HCT116 (cell line): Measurements from ENCODE around the gene COX6B2. TPM values are rescaled to one million over a fixed set of nuclear protein-coding genes. Genes with fewer than 3 reads are reported as not detected.

Source experiments
- ATAC-seq: fragments of 200-7000 bp; cut with Tn5 transposase; 2 replicates; pipeline ENCODE4 v1.9.1; 2020; ENCODE audit warnings: mild to moderate bottlenecking, moderate library complexity
- BruUV-seq: library from RNA; stranded (reverse); fragments of 400-500 nt; replicated peaks from 2 replicates; lab custom pipeline; 2021; lab: Mats Ljungman, UMichigan
- CTCF ChIA-PET: fragments of 300-600 bp; sonication (Branson Sonifier 250); formaldehyde crosslinking; loops from one replicate; lab custom pipeline; 2021; ENCODE audit warnings: antibody characterized with exemption; lab: Charles Lee
- POLR2A ChIA-PET: fragments of 300-600, 350-600 bp; sonication (Branson Sonifier 250); formaldehyde crosslinking; loops from one replicate; lab custom pipeline; 2021; ENCODE audit warnings: antibody characterized with exemption; lab: Charles Lee
- RAD21 ChIA-PET, 2 experiments: fragments of 300-600 bp; sonication (Branson Sonifier 250); formaldehyde crosslinking; loops; one replicate each; lab custom pipeline; 2023; ENCODE audit warnings: low total read pairs in 2 of 2; ENCODE audit not compliant: uncharacterized antibody in 2 of 2, unreplicated experiment in 2 of 2, low non-redundant PET in 1 of 2; lab: Charles Lee
- DNase-seq: peaks from one replicate; pipeline ENCODE4 v3.0.0-alpha.2; 2010; ENCODE audit warnings: low read depth, low spot score
- H2AFZ ChIP-seq: fragments of 200-600 bp; shearing (Covaris generic), sonication (generic); 2 replicates; pipeline ENCODE4 v1.6.1; 2017; ENCODE audit warnings: low read depth, mixed run types, mixed read lengths, antibody characterized with exemption, low read length; ENCODE audit not compliant: poor library complexity, severe bottlenecking
- H3K27ac ChIP-seq: 2 replicates; pipeline ENCODE4 v1.5.1; 2012; ENCODE audit warnings: low read depth, low read length
- H3K27me3 ChIP-seq: fragments of 200-600 bp; sonication (generic); 2 replicates; pipeline ENCODE4 v1.6.1; 2016; ENCODE audit warnings: mixed run types, low read length, mixed read lengths; ENCODE audit not compliant: insufficient read depth
- H3K36me3 ChIP-seq, 2 experiments: fragments of 200-500 bp in 1 of 2; fragments of 200-600 bp in 1 of 2; sonication (Bioruptor generic) in 1 of 2; sonication (generic) in 1 of 2; 2 replicates each; pipeline versions ENCODE4 v1.5.1 to v1.6.1; 2014 to 2016; ENCODE audit warnings: low read length in 2 of 2, inconsistent platforms in 1 of 2, mixed read lengths in 1 of 2, mixed run types in 1 of 2; ENCODE audit not compliant: insufficient read depth in 2 of 2, control insufficient read depth in 1 of 2
- H3K4me1 ChIP-seq, 2 experiments: fragments of 200-600 bp in 1 of 2; sonication (generic) in 1 of 2; 2 replicates each; pipeline versions ENCODE4 v1.5.1 to v1.6.1; 2012 to 2017; ENCODE audit warnings: low read length in 2 of 2, inconsistent platforms in 1 of 2, mild to moderate bottlenecking in 1 of 2, mixed read lengths in 1 of 2, mixed run types in 1 of 2, moderate library complexity in 1 of 2; ENCODE audit not compliant: insufficient read depth in 2 of 2, control insufficient read depth in 1 of 2
- H3K4me2 ChIP-seq: fragments of 200-600 bp; sonication (generic); 2 replicates; pipeline ENCODE4 v1.6.1; 2017; ENCODE audit warnings: mixed run types, low read length, mixed read lengths
- H3K4me3 ChIP-seq, 2 experiments: fragments of 200-600 bp in 1 of 2; sonication (generic) in 1 of 2; replicated peaks in 1 of 2; 2 replicates each; pipeline ENCODE4 v1.5.1; 2011 to 2016; ENCODE audit warnings: low read length in 2 of 2, control low read depth in 1 of 2, low read depth in 1 of 2, mild to moderate bottlenecking in 1 of 2, mixed read lengths in 1 of 2, mixed run types in 1 of 2
- H3K79me2 ChIP-seq: fragments of 200-600 bp; sonication (generic); 2 replicates; pipeline ENCODE4 v1.6.1; 2017; ENCODE audit warnings: mild to moderate bottlenecking, mixed run types, low read length, moderate library complexity, mixed read lengths; ENCODE audit not compliant: insufficient read depth
- H3K9ac ChIP-seq: fragments of 200-600 bp; sonication (generic); 2 replicates; pipeline ENCODE4 v1.6.1; 2016; ENCODE audit warnings: low read length, mixed read lengths
- H3K9me2 ChIP-seq: fragments of 200-600 bp; sonication (generic), shearing (Covaris generic); 2 replicates; pipeline ENCODE4 v1.6.1; 2017; ENCODE audit warnings: mixed run types, mild to moderate bottlenecking, moderate library complexity; ENCODE audit not compliant: insufficient read depth
- H3K9me3 ChIP-seq, 2 experiments: fragments of 200-500 bp in 1 of 2; fragments of 200-600 bp in 1 of 2; sonication (Bioruptor generic) in 1 of 2; sonication (generic) in 1 of 2; 2 replicates each; pipeline ENCODE4 v1.6.1; 2014 to 2017; ENCODE audit warnings: low read length in 2 of 2, mixed read lengths in 2 of 2, inconsistent platforms in 1 of 2, low read depth in 1 of 2, mild to moderate bottlenecking in 1 of 2, mixed run types in 1 of 2, moderate library complexity in 1 of 2; ENCODE audit not compliant: control insufficient read depth in 1 of 2, insufficient read depth in 1 of 2
- H4K20me1 ChIP-seq: fragments of 200-600 bp; sonication (generic), shearing (Covaris generic); 2 replicates; pipeline ENCODE4 v1.6.1; 2017; ENCODE audit warnings: mixed run types, mild to moderate bottlenecking, moderate library complexity; ENCODE audit not compliant: insufficient read depth
- CBX3 ChIP-seq: IDR thresholded peaks from 2 replicates; pipeline ENCODE4 v1.6.1; 2012; ENCODE audit warnings: low read depth
- ELF1 ChIP-seq: IDR thresholded peaks from 2 replicates; pipeline ENCODE4 v1.6.1; 2012; ENCODE audit warnings: low read depth, borderline replicate concordance
- EZH2phosphoT487 ChIP-seq: fragments of 200-600 bp; IDR thresholded peaks from 2 replicates; pipeline ENCODE4 v1.6.1; 2018; ENCODE audit warnings: antibody characterized with exemption, borderline replicate concordance
- FOSL1 ChIP-seq: IDR thresholded peaks from 2 replicates; pipeline ENCODE4 v1.6.1; 2012; ENCODE audit warnings: low read depth
- POLR2A ChIP-seq: IDR thresholded peaks from 2 replicates; pipeline ENCODE4 v1.7.0; 2011; ENCODE audit warnings: borderline replicate concordance; ENCODE audit not compliant: insufficient read depth, insufficient read length; ENCODE audit errors: extremely low read depth
- RAD21 ChIP-seq: IDR thresholded peaks from 2 replicates; pipeline ENCODE4 v1.6.1; 2012; ENCODE audit warnings: low read depth, mild to moderate bottlenecking
- SIN3A ChIP-seq: IDR thresholded peaks from 2 replicates; pipeline ENCODE4 v1.6.1; 2012; ENCODE audit warnings: low read depth
- YY1 ChIP-seq: IDR thresholded peaks from 2 replicates; pipeline ENCODE4 v1.6.1; 2011; ENCODE audit warnings: low read length, low read depth, moderate library complexity, mild to moderate bottlenecking; ENCODE audit not compliant: insufficient replicate concordance; ENCODE audit errors: extremely low read depth
- ZFX ChIP-seq: fragments of 450-650 bp; IDR thresholded peaks from 2 replicates; pipeline ENCODE4 v1.6.1; 2017
- intact Hi-C: fragments of 100-400 bp; cut with micrococcal nuclease; formaldehyde crosslinking; loops from 2 replicates; pipeline ENCODE4 v1.10.0; 2022
- total RNA-seq: library from RNA; stranded (reverse); gene quantifications from one replicate; pipeline ENCODE4 v1.2.1, GENCODE V29; 2021; ENCODE audit not compliant: unreplicated experiment
- TF ChIP-seq, protein P1 (sequence below): IDR thresholded peaks from 2 replicates; pipeline ENCODE4 v1.6.1; 2012; ENCODE audit warnings: low read depth
- TF ChIP-seq, protein P2 (sequence below): IDR thresholded peaks from 2 replicates; pipeline ENCODE4 v1.6.1; 2012
- TF ChIP-seq, protein P3 (sequence below): IDR thresholded peaks from 2 replicates; pipeline ENCODE4 v1.6.1; 2012
- TF ChIP-seq, protein P4 (sequence below): IDR thresholded peaks from 2 replicates; pipeline ENCODE4 v1.6.1; 2011; ENCODE audit warnings: mild to moderate bottlenecking, low read length, moderate library complexity; ENCODE audit not compliant: insufficient replicate concordance; ENCODE audit errors: extremely low read depth

Gene COX6B2
- total RNA-seq, 1 experiment from 2014 or later, result 2.4 TPM

DNA sequence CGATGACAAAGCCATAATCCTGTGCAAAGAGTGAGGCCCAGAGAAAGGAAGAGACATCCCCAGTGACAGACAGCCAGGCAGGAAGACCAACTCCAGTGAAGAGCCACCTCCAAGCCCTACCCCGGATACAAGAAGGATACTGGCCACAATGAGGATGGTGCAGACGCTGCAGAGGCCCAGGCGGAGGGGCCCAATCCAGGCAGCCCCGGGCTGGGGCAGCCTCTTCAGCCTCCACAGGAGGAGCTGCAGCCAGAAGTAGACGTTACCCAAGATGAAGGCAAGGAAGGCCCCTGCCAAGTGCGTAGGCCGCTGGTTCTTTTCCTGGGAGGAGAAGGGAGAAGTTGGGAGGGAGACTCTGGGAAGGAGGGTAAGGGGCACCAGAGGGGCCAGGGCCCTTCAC is 37.9 kb downstream of the COX6B2 start:
- no peaks in the 10 kb centered on the region for H3K4me1 ChIP-seq
- H3K4me3 ChIP-seq, result no peak overlapping the region
- TF ChIP-seq CBX3, result no peak
- H3K27me3 ChIP-seq, result no peaks in the 10 kb centered on the region
- no peaks in the 10 kb centered on the region for H4K20me1 ChIP-seq
- H3K9me3 ChIP-seq, result no peaks in the 10 kb centered on the region
- RAD21 ChIA-PET, result no interaction called here
- CTCF ChIA-PET, result interaction anchor here (2.5 kb wide), 1 partner anchor 15 kb away, joined by 11 read pairs; no protein-coding TSS in a partner anchor
- no peaks in the 10 kb centered on the region for H3K79me2 ChIP-seq
- no peak for ATAC-seq
- H3K4me2 ChIP-seq, result no peak overlapping the region
- intact Hi-C loops, result no loop called here
- H2AFZ ChIP-seq, result no peak overlapping the region
- H3K9me2 ChIP-seq, result no peaks in the 10 kb centered on the region
- no peak for DNase-seq
- no TSS peak for BruUV-seq
- no peak overlapping the region for H3K9ac ChIP-seq
- H3K27ac ChIP-seq, result no peak overlapping the region
- POLR2A ChIA-PET, result no interaction called here
- H3K36me3 ChIP-seq, result no peaks in the 10 kb centered on the region

DNA sequence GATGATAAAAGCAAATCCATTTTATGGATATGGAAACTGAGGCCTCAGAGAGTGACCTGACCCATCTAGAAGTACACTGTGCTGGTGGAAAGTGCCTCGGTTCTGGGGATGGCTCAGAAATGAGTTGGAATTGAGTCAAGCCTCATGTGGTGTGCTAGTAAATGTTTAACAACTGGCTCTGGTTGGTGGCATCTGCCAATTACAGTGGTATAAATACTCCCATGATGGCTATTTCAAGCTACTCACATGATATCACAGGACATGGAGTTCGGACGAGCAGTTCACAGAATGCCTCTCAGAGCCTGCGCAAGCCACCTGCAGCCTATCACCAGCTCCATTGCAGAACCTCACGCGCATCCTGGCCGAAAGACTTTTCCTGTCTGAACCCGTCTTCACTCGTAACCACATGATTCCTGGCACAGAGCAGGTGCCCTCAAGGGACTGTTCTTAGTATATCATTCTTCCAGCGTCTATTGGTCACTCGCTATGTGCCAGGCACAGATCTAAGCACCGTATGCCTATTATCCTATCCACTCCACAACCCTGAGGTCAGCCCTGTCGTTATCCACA is 38.5 kb downstream of the COX6B2 start:
- RAD21 ChIA-PET, result no interaction called here
- Histone ChIP-seq H3K27me3 (no peaks in the 10 kb centered on the region), H3K4me1 (no peaks in the 10 kb centered on the region), H3K4me2 (no peak overlapping the region), H2AFZ (no peak overlapping the region), H3K27ac (no peak overlapping the region), H3K9me3 (no peaks in the 10 kb centered on the region), H3K4me3 (no peak overlapping the region), H3K79me2 (no peaks in the 10 kb centered on the region), H3K9ac (no peak overlapping the region), H3K36me3 (no peaks in the 10 kb centered on the region), H4K20me1 (no peaks in the 10 kb centered on the region), H3K9me2 (no peaks in the 10 kb centered on the region)
- intact Hi-C loops, result no loop called here
- no peak for ATAC-seq
- POLR2A ChIA-PET, result no interaction called here
- DNase-seq, result no peak
- CTCF ChIA-PET, result no interaction called here
- no TSS peak for BruUV-seq
- TF ChIP-seq, protein P1, sequence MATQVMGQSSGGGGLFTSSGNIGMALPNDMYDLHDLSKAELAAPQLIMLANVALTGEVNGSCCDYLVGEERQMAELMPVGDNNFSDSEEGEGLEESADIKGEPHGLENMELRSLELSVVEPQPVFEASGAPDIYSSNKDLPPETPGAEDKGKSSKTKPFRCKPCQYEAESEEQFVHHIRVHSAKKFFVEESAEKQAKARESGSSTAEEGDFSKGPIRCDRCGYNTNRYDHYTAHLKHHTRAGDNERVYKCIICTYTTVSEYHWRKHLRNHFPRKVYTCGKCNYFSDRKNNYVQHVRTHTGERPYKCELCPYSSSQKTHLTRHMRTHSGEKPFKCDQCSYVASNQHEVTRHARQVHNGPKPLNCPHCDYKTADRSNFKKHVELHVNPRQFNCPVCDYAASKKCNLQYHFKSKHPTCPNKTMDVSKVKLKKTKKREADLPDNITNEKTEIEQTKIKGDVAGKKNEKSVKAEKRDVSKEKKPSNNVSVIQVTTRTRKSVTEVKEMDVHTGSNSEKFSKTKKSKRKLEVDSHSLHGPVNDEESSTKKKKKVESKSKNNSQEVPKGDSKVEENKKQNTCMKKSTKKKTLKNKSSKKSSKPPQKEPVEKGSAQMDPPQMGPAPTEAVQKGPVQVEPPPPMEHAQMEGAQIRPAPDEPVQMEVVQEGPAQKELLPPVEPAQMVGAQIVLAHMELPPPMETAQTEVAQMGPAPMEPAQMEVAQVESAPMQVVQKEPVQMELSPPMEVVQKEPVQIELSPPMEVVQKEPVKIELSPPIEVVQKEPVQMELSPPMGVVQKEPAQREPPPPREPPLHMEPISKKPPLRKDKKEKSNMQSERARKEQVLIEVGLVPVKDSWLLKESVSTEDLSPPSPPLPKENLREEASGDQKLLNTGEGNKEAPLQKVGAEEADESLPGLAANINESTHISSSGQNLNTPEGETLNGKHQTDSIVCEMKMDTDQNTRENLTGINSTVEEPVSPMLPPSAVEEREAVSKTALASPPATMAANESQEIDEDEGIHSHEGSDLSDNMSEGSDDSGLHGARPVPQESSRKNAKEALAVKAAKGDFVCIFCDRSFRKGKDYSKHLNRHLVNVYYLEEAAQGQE, result no peak
- TF ChIP-seq EZH2phosphoT487, result no peak
- TF ChIP-seq, protein P2, sequence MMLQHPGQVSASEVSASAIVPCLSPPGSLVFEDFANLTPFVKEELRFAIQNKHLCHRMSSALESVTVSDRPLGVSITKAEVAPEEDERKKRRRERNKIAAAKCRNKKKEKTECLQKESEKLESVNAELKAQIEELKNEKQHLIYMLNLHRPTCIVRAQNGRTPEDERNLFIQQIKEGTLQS, result no peak
- TF ChIP-seq FOSL1, result no peak
- TF ChIP-seq POLR2A, result no peak
- TF ChIP-seq SIN3A, result no peak
- TF ChIP-seq ELF1, result no peak
- no peak for TF ChIP-seq ZFX
- TF ChIP-seq RAD21, result no peak
- TF ChIP-seq, protein P3, sequence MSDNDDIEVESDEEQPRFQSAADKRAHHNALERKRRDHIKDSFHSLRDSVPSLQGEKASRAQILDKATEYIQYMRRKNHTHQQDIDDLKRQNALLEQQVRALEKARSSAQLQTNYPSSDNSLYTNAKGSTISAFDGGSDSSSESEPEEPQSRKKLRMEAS, result no peak
- TF ChIP-seq, protein P4, sequence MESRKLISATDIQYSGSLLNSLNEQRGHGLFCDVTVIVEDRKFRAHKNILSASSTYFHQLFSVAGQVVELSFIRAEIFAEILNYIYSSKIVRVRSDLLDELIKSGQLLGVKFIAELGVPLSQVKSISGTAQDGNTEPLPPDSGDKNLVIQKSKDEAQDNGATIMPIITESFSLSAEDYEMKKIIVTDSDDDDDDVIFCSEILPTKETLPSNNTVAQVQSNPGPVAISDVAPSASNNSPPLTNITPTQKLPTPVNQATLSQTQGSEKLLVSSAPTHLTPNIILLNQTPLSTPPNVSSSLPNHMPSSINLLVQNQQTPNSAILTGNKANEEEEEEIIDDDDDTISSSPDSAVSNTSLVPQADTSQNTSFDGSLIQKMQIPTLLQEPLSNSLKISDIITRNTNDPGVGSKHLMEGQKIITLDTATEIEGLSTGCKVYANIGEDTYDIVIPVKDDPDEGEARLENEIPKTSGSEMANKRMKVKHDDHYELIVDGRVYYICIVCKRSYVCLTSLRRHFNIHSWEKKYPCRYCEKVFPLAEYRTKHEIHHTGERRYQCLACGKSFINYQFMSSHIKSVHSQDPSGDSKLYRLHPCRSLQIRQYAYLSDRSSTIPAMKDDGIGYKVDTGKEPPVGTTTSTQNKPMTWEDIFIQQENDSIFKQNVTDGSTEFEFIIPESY, result no peak
- TF ChIP-seq YY1, result no peak
